ENCODE measurements around the gene S100A13.

The S100A13 gene

GRCh38 chr1:153626477-153626903 is 815 bp downstream of the S100A13 start:
- no peak for DNase-seq (ENCODE audit: low spot score)

GRCh38 chr1:153624965-153625611 is 2.2 kb downstream of the S100A13 start:
- no peak for DNase-seq (ENCODE audit: low spot score)

GRCh38 chr1:153623101-153623500 is 4.2 kb downstream of the S100A13 start:
- DNase-seq (ENCODE audit: low spot score) = no peak

- no peak for DNase-seq (ENCODE audit: low spot score)
Measured at GRCh38 chr1:153619171-153619570, 8.1 kb downstream of the S100A13 start.

- DNase-seq (ENCODE audit: low spot score) = peak; percentile 70
Measured at GRCh38 chr1:153617663-153618062, 9.6 kb downstream of the S100A13 start.

- no peak for DNase-seq (ENCODE audit: low spot score)
Measured at GRCh38 chr1:153616917-153617311, 10.4 kb downstream of the S100A13 start.

- no peak for DNase-seq (ENCODE audit: low spot score)
Measured at GRCh38 chr1:153616144-153616916, 11.0 kb downstream of the S100A13 start, which contains the start of gene S100A14. Gene S100A14 (minus strand): TSS chr1:153616325. CDS start chr1:153615858, 467 bp downstream.

GRCh38 chr1:153615406-153615805 is 11.9 kb downstream of the S100A13 start:
- no peak for DNase-seq (ENCODE audit: low spot score)

GRCh38 chr1:153614906-153615305 is 12.4 kb downstream of the S100A13 start:
- DNase-seq (ENCODE audit: low spot score) = no peak

- DNase-seq (ENCODE audit: low spot score) = peak; percentile 30
Measured at GRCh38 chr1:153614189-153614900, 13.0 kb downstream of the S100A13 start.

- no peak for DNase-seq (ENCODE audit: low spot score)
Measured at GRCh38 chr1:153613406-153613805, 13.9 kb downstream of the S100A13 start.

GRCh38 chr1:153612755-153613331 is 14.5 kb downstream of the S100A13 start, which contains the start of gene S100A16:
Gene S100A16 (minus strand): TSS chr1:153613137. CDS start chr1:153608151, 4,986 bp downstream.
- DNase-seq (ENCODE audit: low spot score) = peak; percentile 90

- no peak for DNase-seq (ENCODE audit: low spot score)
Measured at GRCh38 chr1:153612111-153612754, 15.1 kb downstream of the S100A13 start.

GRCh38 chr1:153611356-153611755 is 15.9 kb downstream of the S100A13 start:
- no peak for DNase-seq (ENCODE audit: low spot score)

GRCh38 chr1:153610811-153611301 is 16.4 kb downstream of the S100A13 start:
- peak; percentile 36 for DNase-seq (ENCODE audit: low spot score)

- peak; percentile 28 for DNase-seq (ENCODE audit: low spot score)
Measured at GRCh38 chr1:153610334-153610733, 17.0 kb downstream of the S100A13 start.

GRCh38 chr1:153609585-153609907 is 17.8 kb downstream of the S100A13 start:
- DNase-seq (ENCODE audit: low spot score) = no peak

GRCh38 chr1:153608742-153609584 is 18.3 kb downstream of the S100A13 start:
- peak; percentile 89 for DNase-seq (ENCODE audit: low spot score)

- no peak for DNase-seq (ENCODE audit: low spot score)
Measured at GRCh38 chr1:153608089-153608682, 19.1 kb downstream of the S100A13 start.

GRCh38 chr1:153607381-153607780 is 19.9 kb downstream of the S100A13 start:
- DNase-seq (ENCODE audit: low spot score) = no peak

All from AG08395 (cell line).